ENCODE data around the gene SRPX2.

- TF ChIP-seq, protein P1, sequence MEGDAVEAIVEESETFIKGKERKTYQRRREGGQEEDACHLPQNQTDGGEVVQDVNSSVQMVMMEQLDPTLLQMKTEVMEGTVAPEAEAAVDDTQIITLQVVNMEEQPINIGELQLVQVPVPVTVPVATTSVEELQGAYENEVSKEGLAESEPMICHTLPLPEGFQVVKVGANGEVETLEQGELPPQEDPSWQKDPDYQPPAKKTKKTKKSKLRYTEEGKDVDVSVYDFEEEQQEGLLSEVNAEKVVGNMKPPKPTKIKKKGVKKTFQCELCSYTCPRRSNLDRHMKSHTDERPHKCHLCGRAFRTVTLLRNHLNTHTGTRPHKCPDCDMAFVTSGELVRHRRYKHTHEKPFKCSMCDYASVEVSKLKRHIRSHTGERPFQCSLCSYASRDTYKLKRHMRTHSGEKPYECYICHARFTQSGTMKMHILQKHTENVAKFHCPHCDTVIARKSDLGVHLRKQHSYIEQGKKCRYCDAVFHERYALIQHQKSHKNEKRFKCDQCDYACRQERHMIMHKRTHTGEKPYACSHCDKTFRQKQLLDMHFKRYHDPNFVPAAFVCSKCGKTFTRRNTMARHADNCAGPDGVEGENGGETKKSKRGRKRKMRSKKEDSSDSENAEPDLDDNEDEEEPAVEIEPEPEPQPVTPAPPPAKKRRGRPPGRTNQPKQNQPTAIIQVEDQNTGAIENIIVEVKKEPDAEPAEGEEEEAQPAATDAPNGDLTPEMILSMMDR (optimal IDR thresholded peaks at IDR 0.05 in 1 of 3, IDR thresholded peaks at IDR 0.05 in 1 of 3, conservative IDR thresholded peaks at IDR 0.05 in 1 of 3; ENCODE audit: extremely low read depth in 1 of 3, insufficient read depth in 2 of 3, low read length in 3 of 3), result no peak
- no peak for TF ChIP-seq EZH2 (IDR thresholded peaks at IDR 0.05; ENCODE audit: low read length)
These were observed 38.9 kb downstream of the SRPX2 start for GRCh38 chrX:100682939-100683338.
